OCI-LY7 (cell line): ENCODE measurements around the gene CXCR3. TPM values are rescaled to one million over a fixed set of nuclear protein-coding genes. Genes with fewer than 3 reads are reported as not detected.

Experiments
- BruUV-seq: library from RNA; stranded (reverse); fragments of 400-500 nt; replicated peaks from 2 replicates; lab custom pipeline; 2021; lab: Mats Ljungman, UMichigan
- CTCF ChIA-PET: fragments of 300-600 bp; sonication (Branson Sonifier 250); formaldehyde crosslinking; loops from one replicate; lab custom pipeline; 2022; ENCODE audit warnings: antibody characterized with exemption; ENCODE audit not compliant: unreplicated experiment; lab: Charles Lee
- POLR2A ChIA-PET: fragments of 300-600 bp; sonication (Branson Sonifier 250); formaldehyde crosslinking; loops from one replicate; lab custom pipeline; 2022; ENCODE audit warnings: antibody characterized with exemption; lab: Charles Lee
- DNase-seq: peaks from one replicate; pipeline ENCODE4 v3.0.0-alpha.2; 2015; ENCODE audit warnings: low spot score
- H2AFZ ChIP-seq: fragments of 200-600 bp; sonication (generic), shearing (Covaris generic); 2 replicates; pipeline ENCODE4 v1.6.1; 2014; ENCODE audit warnings: mild to moderate bottlenecking, antibody characterized with exemption, low read length, moderate library complexity
- H3K27ac ChIP-seq: fragments of 200-600 bp; sonication (generic); 2 replicates; pipeline ENCODE4 v1.5.1; 2014; ENCODE audit warnings: mixed run types, low read depth, mild to moderate bottlenecking, moderate library complexity, low read length, inconsistent platforms; ENCODE audit not compliant: poor library complexity, severe bottlenecking
- H3K36me3 ChIP-seq: fragments of 200-600 bp; sonication (generic); 2 replicates; pipeline ENCODE4 v1.6.1; 2014; ENCODE audit warnings: mild to moderate bottlenecking, antibody characterized with exemption, low read length, moderate library complexity, mixed read lengths; ENCODE audit not compliant: insufficient read depth
- H3K4me1 ChIP-seq: fragments of 200-600 bp; sonication (generic); 2 replicates; pipeline ENCODE4 v1.5.1; 2014; ENCODE audit warnings: mild to moderate bottlenecking, low read length; ENCODE audit not compliant: insufficient read depth, poor library complexity, severe bottlenecking
- H3K4me2 ChIP-seq: fragments of 200-600 bp; sonication (generic); 2 replicates; pipeline ENCODE4 v1.6.1; 2014; ENCODE audit warnings: mild to moderate bottlenecking, low read length
- H3K4me3 ChIP-seq: fragments of 200-600 bp; sonication (generic); 2 replicates; pipeline ENCODE4 v1.5.1; 2014; ENCODE audit warnings: mild to moderate bottlenecking, low read depth, low read length; ENCODE audit not compliant: poor library complexity, severe bottlenecking
- H3K79me2 ChIP-seq: fragments of 200-600 bp; sonication (generic); 2 replicates; pipeline ENCODE4 v1.6.1; 2016; ENCODE audit warnings: low read depth, mild to moderate bottlenecking, low read length, moderate library complexity, mixed read lengths; ENCODE audit not compliant: insufficient read depth
- H3K9me2 ChIP-seq: fragments of 200-600 bp; sonication (generic); 2 replicates; pipeline ENCODE4 v1.6.1; 2016; ENCODE audit warnings: mild to moderate bottlenecking, low read length, mixed read lengths; ENCODE audit not compliant: insufficient read depth
- H3K9me3 ChIP-seq: fragments of 200-600 bp; sonication (generic); 2 replicates; pipeline ENCODE4 v1.6.1; 2014; ENCODE audit warnings: mild to moderate bottlenecking, mixed run types, low read length, mixed read lengths
- H4K20me1 ChIP-seq: fragments of 200-600 bp; sonication (generic); 2 replicates; pipeline ENCODE4 v1.6.1; 2014; ENCODE audit warnings: mild to moderate bottlenecking, antibody characterized with exemption, low read length, moderate library complexity, mixed read lengths; ENCODE audit not compliant: insufficient read depth
- CTCF ChIP-seq: fragments of 200-600 bp; sonication (generic); conservative IDR thresholded peaks from 2 replicates; pipeline ENCODE4 v1.5.1; 2014; ENCODE audit warnings: mild to moderate bottlenecking, antibody characterized with exemption, low read length, moderate library complexity, mixed read lengths
- EZH2phosphoT487 ChIP-seq: fragments of 200-600 bp; sonication (generic); IDR thresholded peaks from 2 replicates; pipeline ENCODE4 v1.6.1; 2018; ENCODE audit warnings: low read depth, borderline replicate concordance, mild to moderate bottlenecking, mixed run types, antibody characterized with exemption, low read length, moderate library complexity, mixed read lengths
- intact Hi-C: fragments of 100-400 bp; cut with micrococcal nuclease; formaldehyde crosslinking; loops from one replicate; pipeline ENCODE4 v1.10.0; 2022; ENCODE audit not compliant: unreplicated experiment
- total RNA-seq, 2 experiments: library from RNA; depleted of rRNA in 1 of 2; stranded (reverse); fragments of >200 nt in 1 of 2; shearing (Covaris generic) in 1 of 2; gene quantifications; 2 replicates each; pipeline ENCODE4 v1.2.3, GENCODE V29; 2014 to 2022

CXCR3 gene
- total RNA-seq, 2 experiments from 2014 or later = not detected

- TF ChIP-seq CTCF (no peak), EZH2phosphoT487 (no peak)
- Histone ChIP-seq H3K27ac (no peak overlapping the region), H3K4me2 (no peak overlapping the region), H3K4me1 (peaks cover 27% of the 10 kb centered on the region), H3K9me3 (no peaks in the 10 kb centered on the region), H2AFZ (no peak overlapping the region), H3K79me2 (no peaks in the 10 kb centered on the region), H3K36me3 (peaks cover 74% of the 10 kb centered on the region), H4K20me1 (no peaks in the 10 kb centered on the region), H3K4me3 (no peak overlapping the region), H3K9me2 (no peaks in the 10 kb centered on the region)
- no peak for DNase-seq
- BruUV-seq = no TSS peak
- intact Hi-C loops = no loop called here
- POLR2A ChIA-PET = no interaction called here
- CTCF ChIA-PET = no interaction called here
Observed at GRCh38 chrX:71604796-71605568, 13.3 kb downstream of the CXCR3 start.

DNA sequence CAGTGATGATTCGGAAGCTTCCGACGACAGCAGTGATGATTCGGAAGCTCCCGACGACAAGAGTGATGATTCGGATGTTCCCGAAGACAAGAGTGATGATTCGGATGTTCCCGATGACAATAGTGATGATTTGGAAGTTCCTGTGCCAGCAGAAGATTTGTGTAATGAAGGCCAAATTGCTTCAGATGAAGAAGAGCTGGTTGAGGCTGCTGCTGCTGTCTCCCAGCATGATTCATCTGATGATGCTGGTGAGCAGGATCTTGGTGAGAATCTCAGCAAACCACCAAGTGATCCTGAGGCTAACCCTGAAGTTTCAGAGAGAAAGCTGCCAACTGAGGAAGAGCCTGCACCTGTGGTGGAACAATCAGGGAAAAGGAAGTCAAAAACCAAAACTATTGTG is 14.2 kb downstream of the CXCR3 start:
- no TSS peak for BruUV-seq
- POLR2A ChIA-PET = no interaction called here

More for the DNA sequence above, 14.2 kb downstream of the CXCR3 start:
- H3K9me2 ChIP-seq = no peaks in the 10 kb centered on the region
- no peak for TF ChIP-seq CTCF
- TF ChIP-seq EZH2phosphoT487 = no peak
- no peak overlapping the region for H2AFZ ChIP-seq
- CTCF ChIA-PET = no interaction called here
- no peaks in the 10 kb centered on the region for H4K20me1 ChIP-seq
- peaks cover 22% of the 10 kb centered on the region for H3K4me1 ChIP-seq
- no peak for DNase-seq
- intact Hi-C loops = no loop called here
- H3K9me3 ChIP-seq = no peaks in the 10 kb centered on the region
- H3K36me3 ChIP-seq = peaks cover 67% of the 10 kb centered on the region
- no peak overlapping the region for H3K4me2 ChIP-seq
- H3K27ac ChIP-seq = no peak overlapping the region
- no peak overlapping the region for H3K4me3 ChIP-seq
- H3K79me2 ChIP-seq = no peaks in the 10 kb centered on the region
